Subcutaneous abdominal adipose tissue (tissue), 5 donors: Measurements from ENCODE around the gene SGMS1.

Source experiments
- H3K27ac ChIP-seq: one replicate; pipeline ENCODE4 v1.7.0; 2013; ENCODE audit warnings: low read depth, mild to moderate bottlenecking, inconsistent platforms, low read length, moderate library complexity
- H3K27me3 ChIP-seq, 5 donors: one replicate each; pipeline ENCODE4 v1.7.0; 2013; ENCODE audit warnings: low read length in 5 of 5, inconsistent platforms in 1 of 5; ENCODE audit not compliant: control insufficient read depth in 5 of 5, insufficient read depth in 4 of 5
- H3K36me3 ChIP-seq, 5 donors: one replicate each; pipeline ENCODE4 v1.7.0; 2013; ENCODE audit warnings: low read length in 5 of 5; ENCODE audit not compliant: control insufficient read depth in 5 of 5, insufficient read depth in 5 of 5
- H3K4me1 ChIP-seq, 5 donors: one replicate each; pipeline ENCODE4 v1.7.0; 2013; ENCODE audit warnings: low read length in 5 of 5, mild to moderate bottlenecking in 3 of 5, moderate library complexity in 1 of 5; ENCODE audit not compliant: control insufficient read depth in 5 of 5, insufficient read depth in 5 of 5
- H3K4me3 ChIP-seq, 5 donors: one replicate each; pipeline ENCODE4 v1.7.0; 2013; ENCODE audit warnings: low read length in 5 of 5, low read depth in 1 of 5
- H3K9ac ChIP-seq, 5 donors: one replicate each; pipeline ENCODE4 v1.7.0; 2013; ENCODE audit warnings: low read length in 5 of 5, mild to moderate bottlenecking in 4 of 5, moderate library complexity in 3 of 5
- H3K9me3 ChIP-seq, 5 donors: one replicate each; pipeline ENCODE4 v1.7.0; 2013; ENCODE audit warnings: low read length in 5 of 5; ENCODE audit not compliant: control insufficient read depth in 5 of 5
- donor health status: healthy.
- donor health status: healthy.
- donor health status: healthy.
- donor health status: healthy.
- donor health status: healthy.

The SGMS1 gene

GRCh38 chr10:50423448-50423847 lies 200.3 kb downstream of the SGMS1 start:
- Histone ChIP-seq H3K4me3 (no peak overlapping the region), H3K4me1 (peaks cover 0 to 27% (median 15%) of the 10 kb centered on the region in 5 donors), H3K36me3 (no peaks in the 10 kb centered on the region), H3K27ac (no peak overlapping the region), H3K9me3 (no peaks in the 10 kb centered on the region), H3K27me3 (no peaks in the 10 kb centered on the region), H3K9ac (no peak overlapping the region)

GRCh38 chr10:50422259-50422658 lies 201.5 kb downstream of the SGMS1 start:
- H3K4me1 ChIP-seq = peaks cover 0 to 35% (median 21%) of the 10 kb centered on the region in 5 donors
- H3K36me3 ChIP-seq = no peaks in the 10 kb centered on the region
- no peak overlapping the region for H3K4me3 ChIP-seq
- no peak overlapping the region for H3K27ac ChIP-seq
- H3K27me3 ChIP-seq = no peaks in the 10 kb centered on the region
- H3K9ac ChIP-seq = no peak overlapping the region
- no peaks in the 10 kb centered on the region for H3K9me3 ChIP-seq

DNA sequence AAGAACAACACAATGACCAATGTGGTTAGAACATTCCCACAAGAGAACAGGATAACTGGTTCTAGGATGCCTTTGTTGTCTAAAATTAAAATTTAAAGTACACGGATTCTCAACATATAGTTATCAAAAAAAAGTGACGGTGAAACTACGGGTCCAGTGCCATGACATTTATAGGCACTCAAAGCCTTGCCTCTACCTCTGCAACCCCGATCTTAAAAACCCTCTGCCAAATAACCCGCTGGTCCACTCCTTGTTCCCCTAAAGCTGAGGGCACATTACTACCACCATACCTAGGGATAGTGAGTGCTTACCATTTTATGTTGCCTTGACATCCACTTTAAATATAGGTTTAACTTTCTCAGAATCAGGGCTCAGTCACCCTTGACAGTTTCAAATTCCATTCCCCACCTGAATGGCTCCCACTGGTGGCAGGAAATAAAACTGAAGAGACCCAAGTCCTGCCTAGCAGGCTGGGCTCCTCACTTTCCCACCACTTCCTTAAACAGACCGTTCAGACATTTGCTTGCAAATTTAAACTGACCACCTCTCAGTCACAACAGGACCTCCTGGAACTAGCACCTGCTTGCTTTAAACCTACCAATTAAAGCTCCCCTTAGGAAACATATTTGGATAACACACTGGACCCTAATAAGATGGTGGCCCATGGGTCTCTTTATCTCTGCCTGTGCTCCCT lies 202.6 kb downstream of the SGMS1 start:
- no peaks in the 10 kb centered on the region for H3K27me3 ChIP-seq
- H3K36me3 ChIP-seq = no peaks in the 10 kb centered on the region
- H3K4me3 ChIP-seq = no peak overlapping the region
- no peak overlapping the region for H3K27ac ChIP-seq
- H3K9me3 ChIP-seq = no peaks in the 10 kb centered on the region
- no peak overlapping the region for H3K9ac ChIP-seq
- peaks cover 3 to 44% (median 31%) of the 10 kb centered on the region in 5 donors for H3K4me1 ChIP-seq

DNA sequence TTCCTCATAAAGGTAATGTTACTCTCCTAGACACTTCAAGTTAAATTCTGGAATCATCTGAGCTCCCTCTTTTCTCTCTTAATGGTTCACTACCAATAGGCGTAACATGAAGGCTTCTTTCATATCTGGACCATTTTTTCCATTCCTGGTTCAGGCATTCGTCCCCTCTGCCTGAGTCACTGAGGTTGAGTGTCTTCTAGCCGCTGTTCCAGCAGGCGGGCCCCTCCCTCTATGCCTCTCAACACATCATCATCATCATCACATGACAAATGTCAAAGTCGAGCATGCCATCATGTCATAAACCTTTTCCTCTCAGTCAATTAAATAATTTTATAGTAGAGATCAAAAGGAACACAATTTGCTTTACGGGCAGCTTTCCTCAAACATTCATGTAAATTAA lies 203.6 kb downstream of the SGMS1 start:
- no peak overlapping the region for H3K4me3 ChIP-seq
- no peaks in the 10 kb centered on the region for H3K9me3 ChIP-seq
- peak overlapping the region; percentile 68 for H3K27ac ChIP-seq
- peaks cover 3 to 53% (median 37%) of the 10 kb centered on the region in 5 donors for H3K4me1 ChIP-seq
- no peaks in the 10 kb centered on the region for H3K36me3 ChIP-seq
- H3K9ac ChIP-seq = no peak overlapping the region
- no peaks in the 10 kb centered on the region for H3K27me3 ChIP-seq

DNA sequence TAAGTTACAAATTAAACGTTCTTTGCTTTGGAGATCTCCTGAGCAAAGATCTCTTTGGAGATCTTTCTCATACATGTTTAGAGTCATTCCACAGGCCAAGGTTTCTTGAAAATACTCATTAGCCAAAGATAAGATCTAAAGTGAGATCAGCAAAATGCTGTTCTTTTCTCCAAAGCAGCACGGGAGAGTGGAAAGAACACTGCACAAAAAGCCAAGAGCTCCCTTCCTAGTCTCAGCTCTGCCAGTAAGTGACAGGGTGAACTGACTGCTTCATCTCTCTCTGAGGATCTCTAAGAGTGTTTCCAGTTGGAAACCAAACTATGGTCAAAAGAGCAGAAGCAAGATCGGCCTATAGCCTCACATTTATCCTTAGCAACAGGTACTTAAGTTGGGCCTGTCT lies 204.0 kb downstream of the SGMS1 start:
- H3K27ac ChIP-seq = peak overlapping the region; percentile 68
- peaks cover 3 to 55% (median 40%) of the 10 kb centered on the region in 5 donors for H3K4me1 ChIP-seq
- no peaks in the 10 kb centered on the region for H3K27me3 ChIP-seq
- no peaks in the 10 kb centered on the region for H3K36me3 ChIP-seq
- H3K4me3 ChIP-seq = no peak overlapping the region
- H3K9me3 ChIP-seq = no peaks in the 10 kb centered on the region
- H3K9ac ChIP-seq = peak overlapping the region in 1 of 5 donors; percentile 6

DNA sequence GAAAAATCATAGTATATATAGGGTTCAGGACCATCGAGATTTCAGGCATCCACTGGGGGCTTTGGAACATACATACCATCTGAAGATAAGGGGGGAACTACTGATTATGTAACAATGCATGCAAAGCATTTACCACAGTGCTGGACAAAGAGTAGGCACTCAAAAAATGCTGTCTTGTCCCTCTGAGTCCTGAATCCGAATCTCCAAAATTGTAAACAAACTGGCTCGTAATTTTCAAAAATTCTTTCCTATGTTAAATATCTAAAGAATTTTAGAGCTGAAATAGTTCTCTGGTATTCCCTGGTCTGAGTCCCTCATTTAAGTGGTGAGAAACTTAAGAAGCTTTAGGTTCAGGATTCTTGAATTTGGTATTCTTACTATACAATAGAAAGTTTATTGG lies 204.7 kb downstream of the SGMS1 start:
- Histone ChIP-seq H3K27ac (peak overlapping the region; percentile 68), H3K9ac (peak overlapping the region in 3 of 5 donors; percentile 17 to 89 (median 25)), H3K36me3 (no peaks in the 10 kb centered on the region), H3K27me3 (no peaks in the 10 kb centered on the region), H3K9me3 (no peaks in the 10 kb centered on the region), H3K4me1 (peaks cover 3 to 58% (median 40%) of the 10 kb centered on the region in 5 donors), H3K4me3 (peak overlapping the region in 2 of 5 donors; percentile 80 to 88)

DNA sequence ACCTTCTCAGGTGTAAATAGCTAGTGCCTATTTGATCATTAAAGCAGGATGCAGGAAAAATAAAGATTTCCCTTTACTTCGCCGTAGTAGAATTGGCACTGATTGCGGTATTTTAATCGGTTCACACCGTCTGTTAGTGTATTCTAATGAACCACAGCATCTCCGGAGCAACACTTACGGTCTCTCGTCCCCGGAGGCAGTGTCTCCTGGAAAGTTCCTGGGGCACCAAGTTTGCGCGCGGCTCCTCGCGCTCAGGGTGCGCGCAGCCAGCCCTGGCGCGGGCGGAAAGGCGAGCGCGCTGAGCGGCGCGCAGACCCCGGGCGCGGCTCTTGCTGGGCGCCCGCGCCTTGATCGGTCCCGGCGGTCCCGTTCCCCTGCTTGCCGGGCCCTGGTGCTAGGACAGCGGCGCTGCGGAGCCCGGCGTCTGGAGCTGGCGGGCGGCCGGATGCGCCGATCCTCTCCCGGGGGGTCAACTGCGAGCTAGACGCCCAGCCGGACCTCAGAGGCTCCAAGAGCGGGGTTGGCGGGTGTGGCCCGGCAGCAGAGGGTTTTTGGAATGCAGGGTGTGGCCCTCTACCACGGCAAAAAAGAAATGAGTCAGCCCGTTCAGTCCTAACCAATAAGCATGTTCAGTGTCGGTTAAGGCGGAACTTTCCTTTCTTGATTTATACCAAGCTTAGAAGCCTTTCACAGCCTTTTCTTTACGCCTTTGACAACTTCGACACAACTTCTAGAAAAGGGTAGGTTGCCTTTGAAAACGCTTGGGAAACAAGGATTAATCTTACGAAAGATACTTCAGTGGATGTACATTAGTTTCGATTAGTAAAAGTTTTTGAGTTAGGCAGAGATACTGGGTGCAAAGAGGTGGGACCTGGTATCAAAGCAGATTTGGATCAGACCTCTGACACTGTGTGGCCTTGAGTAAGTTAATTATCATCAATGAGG lies 205.6 kb downstream of the SGMS1 start:
- peaks cover 3 to 61% (median 44%) of the 10 kb centered on the region in 5 donors for H3K4me1 ChIP-seq
- peak overlapping the region; percentile 25 to 90 (median 89) for H3K9ac ChIP-seq
- peak overlapping the region; percentile 75 to 98 (median 88) for H3K4me3 ChIP-seq
- H3K36me3 ChIP-seq = no peaks in the 10 kb centered on the region
- peak overlapping the region; percentile 68 for H3K27ac ChIP-seq
- no peaks in the 10 kb centered on the region for H3K27me3 ChIP-seq
- no peaks in the 10 kb centered on the region for H3K9me3 ChIP-seq

GRCh38 chr10:50417486-50417885 lies 206.3 kb downstream of the SGMS1 start:
- peak overlapping the region; percentile 25 to 90 (median 89) for H3K9ac ChIP-seq

GRCh38 chr10:50416881-50417280 lies 206.9 kb downstream of the SGMS1 start:
- Histone ChIP-seq H3K9ac (peak overlapping the region in 1 of 5 donors; percentile 8), H3K9me3 (no peaks in the 10 kb centered on the region), H3K36me3 (no peaks in the 10 kb centered on the region), H3K27me3 (no peaks in the 10 kb centered on the region), H3K27ac (peak overlapping the region; percentile 34), H3K4me3 (peak overlapping the region; percentile 75 to 98 (median 88)), H3K4me1 (peaks cover 3 to 56% (median 46%) of the 10 kb centered on the region in 5 donors)

More at GRCh38 chr10:50417486-50417885, 206.3 kb downstream of the SGMS1 start:
- H3K27me3 ChIP-seq = no peaks in the 10 kb centered on the region
- H3K4me3 ChIP-seq = peak overlapping the region; percentile 75 to 98 (median 88)
- H3K4me1 ChIP-seq = peaks cover 3 to 60% (median 44%) of the 10 kb centered on the region in 5 donors
- peak overlapping the region; percentile 68 for H3K27ac ChIP-seq
- no peaks in the 10 kb centered on the region for H3K36me3 ChIP-seq
- H3K9me3 ChIP-seq = no peaks in the 10 kb centered on the region
